Measurements from ENCODE around the gene CBFB. TPM values are rescaled to one million over a fixed set of nuclear protein-coding genes. Genes with fewer than 3 reads are reported as not detected.

The CBFB gene
- total and polyA plus RNA-seq, 2 experiments from 2014 or later: 26.1 to 26.9 TPM

DNA sequence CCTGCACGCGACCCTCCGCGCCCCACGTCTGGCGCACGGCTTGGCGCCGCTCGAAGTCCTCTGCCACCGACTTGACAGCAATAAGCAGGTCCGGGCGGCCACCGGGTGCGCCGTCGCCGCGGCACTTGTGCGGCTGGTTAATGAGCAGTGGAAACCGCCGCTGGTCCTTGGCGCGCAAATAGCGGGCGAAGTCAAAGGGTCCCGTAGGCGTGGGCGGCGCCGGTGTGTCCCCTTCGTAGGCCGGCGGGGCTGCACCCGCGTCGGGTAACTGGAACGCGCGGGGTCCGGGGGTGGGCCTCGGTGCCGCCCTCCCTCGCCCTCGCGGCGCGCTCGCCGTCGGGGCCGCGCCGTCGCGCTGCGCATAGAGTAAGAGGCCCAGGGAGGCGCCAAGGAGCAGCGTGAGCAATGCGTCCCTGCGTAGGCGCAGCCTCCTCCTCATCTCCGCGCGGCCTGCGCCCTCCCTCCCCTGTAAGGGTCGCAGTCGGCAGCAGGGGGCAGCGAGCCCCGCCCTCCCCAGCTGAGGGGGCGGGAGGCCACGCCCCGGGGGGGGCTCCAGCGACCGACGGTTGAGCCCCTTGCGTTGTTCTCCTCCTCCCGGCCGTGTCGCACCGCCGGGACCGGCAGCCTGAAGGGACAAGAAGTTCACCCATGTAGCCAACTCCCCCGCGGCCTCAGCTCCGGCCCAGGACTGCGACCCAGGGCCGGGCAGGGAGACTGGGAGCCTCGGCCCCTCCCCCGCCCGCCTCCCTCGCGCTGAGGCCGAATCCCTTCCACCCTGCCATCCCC lies 121.3 kb downstream of the CBFB start (continued):
- TF ChIP-seq ZNF114 (CRISPR knock-in tag; IDR thresholded peaks at IDR 0.05) (no peak), EZH2phosphoT487 (IDR thresholded peaks at IDR 0.05; ENCODE audit: unreplicated experiment) (no peak), POLR2AphosphoS5 (IDR thresholded peaks at IDR 0.05; ENCODE audit: low read depth) (peak; percentile 2; the same call in 1 of the 2 replicates)
- TF ChIP-seq, protein P1, sequence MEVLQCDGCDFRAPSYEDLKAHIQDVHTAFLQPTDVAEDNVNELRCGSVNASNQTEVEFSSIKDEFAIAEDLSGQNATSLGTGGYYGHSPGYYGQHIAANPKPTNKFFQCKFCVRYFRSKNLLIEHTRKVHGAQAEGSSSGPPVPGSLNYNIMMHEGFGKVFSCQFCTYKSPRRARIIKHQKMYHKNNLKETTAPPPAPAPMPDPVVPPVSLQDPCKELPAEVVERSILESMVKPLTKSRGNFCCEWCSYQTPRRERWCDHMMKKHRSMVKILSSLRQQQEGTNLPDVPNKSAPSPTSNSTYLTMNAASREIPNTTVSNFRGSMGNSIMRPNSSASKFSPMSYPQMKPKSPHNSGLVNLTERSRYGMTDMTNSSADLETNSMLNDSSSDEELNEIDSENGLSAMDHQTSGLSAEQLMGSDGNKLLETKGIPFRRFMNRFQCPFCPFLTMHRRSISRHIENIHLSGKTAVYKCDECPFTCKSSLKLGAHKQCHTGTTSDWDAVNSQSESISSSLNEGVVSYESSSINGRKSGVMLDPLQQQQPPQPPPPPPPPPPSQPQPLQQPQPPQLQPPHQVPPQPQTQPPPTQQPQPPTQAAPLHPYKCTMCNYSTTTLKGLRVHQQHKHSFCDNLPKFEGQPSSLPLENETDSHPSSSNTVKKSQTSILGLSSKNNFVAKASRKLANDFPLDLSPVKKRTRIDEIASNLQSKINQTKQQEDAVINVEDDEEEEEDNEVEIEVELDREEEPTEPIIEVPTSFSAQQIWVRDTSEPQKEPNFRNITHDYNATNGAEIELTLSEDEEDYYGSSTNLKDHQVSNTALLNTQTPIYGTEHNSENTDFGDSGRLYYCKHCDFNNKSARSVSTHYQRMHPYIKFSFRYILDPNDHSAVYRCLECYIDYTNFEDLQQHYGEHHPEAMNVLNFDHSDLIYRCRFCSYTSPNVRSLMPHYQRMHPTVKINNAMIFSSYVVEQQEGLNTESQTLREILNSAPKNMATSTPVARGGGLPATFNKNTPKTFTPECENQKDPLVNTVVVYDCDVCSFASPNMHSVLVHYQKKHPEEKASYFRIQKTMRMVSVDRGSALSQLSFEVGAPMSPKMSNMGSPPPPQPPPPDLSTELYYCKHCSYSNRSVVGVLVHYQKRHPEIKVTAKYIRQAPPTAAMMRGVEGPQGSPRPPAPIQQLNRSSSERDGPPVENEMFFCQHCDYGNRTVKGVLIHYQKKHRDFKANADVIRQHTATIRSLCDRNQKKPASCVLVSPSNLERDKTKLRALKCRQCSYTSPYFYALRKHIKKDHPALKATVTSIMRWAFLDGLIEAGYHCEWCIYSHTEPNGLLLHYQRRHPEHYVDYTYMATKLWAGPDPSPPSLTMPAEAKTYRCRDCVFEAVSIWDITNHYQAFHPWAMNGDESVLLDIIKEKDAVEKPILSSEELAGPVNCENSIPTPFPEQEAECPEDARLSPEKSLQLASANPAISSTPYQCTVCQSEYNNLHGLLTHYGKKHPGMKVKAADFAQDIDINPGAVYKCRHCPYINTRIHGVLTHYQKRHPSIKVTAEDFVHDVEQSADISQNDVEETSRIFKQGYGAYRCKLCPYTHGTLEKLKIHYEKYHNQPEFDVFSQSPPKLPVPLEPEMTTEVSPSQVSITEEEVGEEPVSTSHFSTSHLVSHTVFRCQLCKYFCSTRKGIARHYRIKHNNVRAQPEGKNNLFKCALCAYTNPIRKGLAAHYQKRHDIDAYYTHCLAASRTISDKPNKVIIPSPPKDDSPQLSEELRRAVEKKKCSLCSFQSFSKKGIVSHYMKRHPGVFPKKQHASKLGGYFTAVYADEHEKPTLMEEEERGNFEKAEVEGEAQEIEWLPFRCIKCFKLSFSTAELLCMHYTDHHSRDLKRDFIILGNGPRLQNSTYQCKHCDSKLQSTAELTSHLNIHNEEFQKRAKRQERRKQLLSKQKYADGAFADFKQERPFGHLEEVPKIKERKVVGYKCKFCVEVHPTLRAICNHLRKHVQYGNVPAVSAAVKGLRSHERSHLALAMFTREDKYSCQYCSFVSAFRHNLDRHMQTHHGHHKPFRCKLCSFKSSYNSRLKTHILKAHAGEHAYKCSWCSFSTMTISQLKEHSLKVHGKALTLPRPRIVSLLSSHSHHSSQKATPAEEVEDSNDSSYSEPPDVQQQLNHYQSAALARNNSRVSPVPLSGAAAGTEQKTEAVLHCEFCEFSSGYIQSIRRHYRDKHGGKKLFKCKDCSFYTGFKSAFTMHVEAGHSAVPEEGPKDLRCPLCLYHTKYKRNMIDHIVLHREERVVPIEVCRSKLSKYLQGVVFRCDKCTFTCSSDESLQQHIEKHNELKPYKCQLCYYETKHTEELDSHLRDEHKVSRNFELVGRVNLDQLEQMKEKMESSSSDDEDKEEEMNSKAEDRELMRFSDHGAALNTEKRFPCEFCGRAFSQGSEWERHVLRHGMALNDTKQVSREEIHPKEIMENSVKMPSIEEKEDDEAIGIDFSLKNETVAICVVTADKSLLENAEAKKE (CRISPR knock-in tag; IDR thresholded peaks at IDR 0.05): no peak

Small RNA genes within 50 kb of the gene (small RNA-seq; reads per million reads assigned to genes)
- gene RN7SL543P (ENCODE audit: low replicate concordance): not detected

Other genes starting within 250 kb of the CBFB start
- not detected in 2 replicates for gene TERB1, start 227.6 kb upstream of the CBFB start, total RNA-seq (2014; rRNA removed; shearing (Covaris generic))
- not detected in 2 replicates for gene TERB1, start 227.6 kb upstream of the CBFB start, polyA plus RNA-seq (2016; fragmentation: Nextera tagmentation; extraction: Ambion mirVana)
- 139 and 160 TPM in 2 replicates for gene NAE1, start 198.2 kb upstream of the CBFB start, total RNA-seq (2014; rRNA removed; shearing (Covaris generic))
- gene NAE1, start 198.2 kb upstream of the CBFB start, polyA plus RNA-seq (2016; fragmentation: Nextera tagmentation; extraction: Ambion mirVana): 204 and 209 TPM in 2 replicates
- 2.5 and 2.8 TPM in 2 replicates for gene CA7, start 184.7 kb upstream of the CBFB start, total RNA-seq (2014; rRNA removed; shearing (Covaris generic))
- 2.1 and 2.6 TPM in 2 replicates for gene CA7, start 184.7 kb upstream of the CBFB start, polyA plus RNA-seq (2016; fragmentation: Nextera tagmentation; extraction: Ambion mirVana)
- gene PDP2, start 148.6 kb upstream of the CBFB start, total RNA-seq (2014; rRNA removed; shearing (Covaris generic)): 23.2 and 37.9 TPM in 2 replicates
- gene PDP2, start 148.6 kb upstream of the CBFB start, polyA plus RNA-seq (2016; fragmentation: Nextera tagmentation; extraction: Ambion mirVana): 8.2 and 9.0 TPM in 2 replicates
- not detected in 2 replicates for gene CDH16, start 110.3 kb upstream of the CBFB start, total RNA-seq (2014; rRNA removed; shearing (Covaris generic))
- not detected in 2 replicates for gene CDH16, start 110.3 kb upstream of the CBFB start, polyA plus RNA-seq (2016; fragmentation: Nextera tagmentation; extraction: Ambion mirVana)
- not detected in 2 replicates for gene RRAD, start 103.6 kb upstream of the CBFB start, total RNA-seq (2014; rRNA removed; shearing (Covaris generic))
- 0.18 and 0.52 TPM in 2 replicates for gene RRAD, start 103.6 kb upstream of the CBFB start, polyA plus RNA-seq (2016; fragmentation: Nextera tagmentation; extraction: Ambion mirVana)
- 85.0 and 92.4 TPM in 2 replicates for gene CIAO2B, start 94.7 kb upstream of the CBFB start, total RNA-seq (2014; rRNA removed; shearing (Covaris generic))
- gene CIAO2B, start 94.7 kb upstream of the CBFB start, polyA plus RNA-seq (2016; fragmentation: Nextera tagmentation; extraction: Ambion mirVana): 181 and 189 TPM in 2 replicates
- 8.2 and 9.3 TPM in 2 replicates for gene CES2, start 93.6 kb upstream of the CBFB start, total RNA-seq (2014; rRNA removed; shearing (Covaris generic))
- 4.3 and 5.0 TPM in 2 replicates for gene CES2, start 93.6 kb upstream of the CBFB start, polyA plus RNA-seq (2016; fragmentation: Nextera tagmentation; extraction: Ambion mirVana)
- gene CES3, start 67.9 kb upstream of the CBFB start, total RNA-seq (2014; rRNA removed; shearing (Covaris generic)): 0.66 and 1.0 TPM in 2 replicates
- 0.55 and 0.92 TPM in 2 replicates for gene CES3, start 67.9 kb upstream of the CBFB start, polyA plus RNA-seq (2016; fragmentation: Nextera tagmentation; extraction: Ambion mirVana)
- 0.10 and 0.39 TPM in 2 replicates for gene CES4A, start 40.6 kb upstream of the CBFB start, total RNA-seq (2014; rRNA removed; shearing (Covaris generic))
- gene CES4A, start 40.6 kb upstream of the CBFB start, polyA plus RNA-seq (2016; fragmentation: Nextera tagmentation; extraction: Ambion mirVana): 0.16 and 0.42 TPM in 2 replicates
- gene PHAF1, start 80.8 kb downstream of the CBFB start, total RNA-seq (2014; rRNA removed; shearing (Covaris generic)): 26.6 and 35.9 TPM in 2 replicates
- gene PHAF1, start 80.8 kb downstream of the CBFB start, polyA plus RNA-seq (2016; fragmentation: Nextera tagmentation; extraction: Ambion mirVana): 14.2 and 14.7 TPM in 2 replicates
- 6.8 and 7.0 TPM in 2 replicates for gene B3GNT9, start 121.8 kb downstream of the CBFB start, total RNA-seq (2014; rRNA removed; shearing (Covaris generic))
- gene B3GNT9, start 121.8 kb downstream of the CBFB start, polyA plus RNA-seq (2016; fragmentation: Nextera tagmentation; extraction: Ambion mirVana): 0.99 and 1.5 TPM in 2 replicates
- gene TRADD, start 130.8 kb downstream of the CBFB start, total RNA-seq (2014; rRNA removed; shearing (Covaris generic)): 0.42 TPM in 1 of 2 replicates, not detected in the other
- gene TRADD, start 130.8 kb downstream of the CBFB start, polyA plus RNA-seq (2016; fragmentation: Nextera tagmentation; extraction: Ambion mirVana): 0.50 and 0.55 TPM in 2 replicates
- gene FBXL8, start 130.8 kb downstream of the CBFB start, total RNA-seq (2014; rRNA removed; shearing (Covaris generic)): not detected in 2 replicates
- gene FBXL8, start 130.8 kb downstream of the CBFB start, polyA plus RNA-seq (2016; fragmentation: Nextera tagmentation; extraction: Ambion mirVana): 0.26 TPM in 1 of 2 replicates, not detected in the other
- 1.3 TPM in 1 of 2 replicates, not detected in the other for gene HSF4, start 135.6 kb downstream of the CBFB start, total RNA-seq (2014; rRNA removed; shearing (Covaris generic))
- 0.19 TPM in 1 of 2 replicates, not detected in the other for gene HSF4, start 135.6 kb downstream of the CBFB start, polyA plus RNA-seq (2016; fragmentation: Nextera tagmentation; extraction: Ambion mirVana)
- gene NOL3, start 141.4 kb downstream of the CBFB start, total RNA-seq (2014; rRNA removed; shearing (Covaris generic)): 0.27 and 3.3 TPM in 2 replicates
- gene NOL3, start 141.4 kb downstream of the CBFB start, polyA plus RNA-seq (2016; fragmentation: Nextera tagmentation; extraction: Ambion mirVana): 2.7 and 4.0 TPM in 2 replicates
- 22.7 and 23.1 TPM in 2 replicates for gene MATCAP1, start 154.8 kb downstream of the CBFB start, total RNA-seq (2014; rRNA removed; shearing (Covaris generic))
- 9.5 and 13.3 TPM in 2 replicates for gene MATCAP1, start 154.8 kb downstream of the CBFB start, polyA plus RNA-seq (2016; fragmentation: Nextera tagmentation; extraction: Ambion mirVana)
- 1.6 and 2.3 TPM in 2 replicates for gene EXOC3L1, start 161.0 kb downstream of the CBFB start, total RNA-seq (2014; rRNA removed; shearing (Covaris generic))
- 0.92 and 1.1 TPM in 2 replicates for gene EXOC3L1, start 161.0 kb downstream of the CBFB start, polyA plus RNA-seq (2016; fragmentation: Nextera tagmentation; extraction: Ambion mirVana)
- 135 and 168 TPM in 2 replicates for gene E2F4, start 163.0 kb downstream of the CBFB start, total RNA-seq (2014; rRNA removed; shearing (Covaris generic))
- gene E2F4, start 163.0 kb downstream of the CBFB start, polyA plus RNA-seq (2016; fragmentation: Nextera tagmentation; extraction: Ambion mirVana): 67.0 and 67.2 TPM in 2 replicates
- 16.2 and 18.3 TPM in 2 replicates for gene ELMO3, start 170.0 kb downstream of the CBFB start, total RNA-seq (2014; rRNA removed; shearing (Covaris generic))
- gene ELMO3, start 170.0 kb downstream of the CBFB start, polyA plus RNA-seq (2016; fragmentation: Nextera tagmentation; extraction: Ambion mirVana): 4.5 and 4.7 TPM in 2 replicates
- 18.4 and 23.2 TPM in 2 replicates for gene TMEM208, start 198.0 kb downstream of the CBFB start, total RNA-seq (2014; rRNA removed; shearing (Covaris generic))
- gene TMEM208, start 198.0 kb downstream of the CBFB start, polyA plus RNA-seq (2016; fragmentation: Nextera tagmentation; extraction: Ambion mirVana): 82.3 and 89.7 TPM in 2 replicates
- gene FHOD1, start 218.3 kb downstream of the CBFB start, total RNA-seq (2014; rRNA removed; shearing (Covaris generic)): 48.2 and 52.7 TPM in 2 replicates
- gene FHOD1, start 218.3 kb downstream of the CBFB start, polyA plus RNA-seq (2016; fragmentation: Nextera tagmentation; extraction: Ambion mirVana): 26.2 and 28.4 TPM in 2 replicates
- 5.4 and 6.4 TPM in 2 replicates for gene SLC9A5, start 219.8 kb downstream of the CBFB start, total RNA-seq (2014; rRNA removed; shearing (Covaris generic))
- gene SLC9A5, start 219.8 kb downstream of the CBFB start, polyA plus RNA-seq (2016; fragmentation: Nextera tagmentation; extraction: Ambion mirVana): 3.4 and 4.5 TPM in 2 replicates

All from GM23338 (cell line).